Activated CD4-positive, alpha-beta T cell treated with anti-CD3 and anti-CD28 coated beads, Interleukin-2, Interleukin-4, amounts not matched to agents 100 ng/mL and 50 ng/mL, durations not matched to agents 16 hours and 8 hours (primary cell): ENCODE data around the gene SLC30A4.
"Not testable (repeated sequence)": the region's sequence is repeated elsewhere in the genome, so short reads cannot be mapped to it uniquely, and the experiment has no call there.

ENCODE experiments used
- DNase-seq: peaks from one replicate; pipeline ENCODE4 v3.0.0-alpha.2; 2020; ENCODE audit warnings: low spot score

Gene SLC30A4

GRCh38 chr15:45507143-45507542 lies 15.4 kb downstream of the SLC30A4 start:
- not testable (repeated sequence) for DNase-seq

DNA sequence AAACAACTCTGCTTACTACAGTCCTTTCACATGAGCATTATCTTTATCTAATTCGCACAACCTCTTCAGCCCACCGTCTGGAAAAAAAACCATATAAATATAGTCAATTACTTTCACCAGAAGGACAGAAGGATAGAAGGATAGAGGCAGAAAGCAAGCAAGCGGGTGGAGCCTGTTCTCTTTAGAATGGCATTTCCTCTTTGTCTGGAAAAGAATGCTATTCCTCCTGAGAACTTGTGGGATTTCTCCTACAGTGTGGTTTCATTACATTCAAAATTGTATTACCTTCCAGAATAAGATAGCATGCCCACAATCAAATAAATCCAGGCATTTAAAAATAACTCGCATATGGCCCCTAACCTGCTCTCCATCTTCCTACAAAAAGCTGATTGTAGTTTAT lies 23.1 kb downstream of the SLC30A4 start:
- no peak for DNase-seq

GRCh38 chr15:45498701-45499100 lies 23.9 kb downstream of the SLC30A4 start:
- no peak for DNase-seq

DNA sequence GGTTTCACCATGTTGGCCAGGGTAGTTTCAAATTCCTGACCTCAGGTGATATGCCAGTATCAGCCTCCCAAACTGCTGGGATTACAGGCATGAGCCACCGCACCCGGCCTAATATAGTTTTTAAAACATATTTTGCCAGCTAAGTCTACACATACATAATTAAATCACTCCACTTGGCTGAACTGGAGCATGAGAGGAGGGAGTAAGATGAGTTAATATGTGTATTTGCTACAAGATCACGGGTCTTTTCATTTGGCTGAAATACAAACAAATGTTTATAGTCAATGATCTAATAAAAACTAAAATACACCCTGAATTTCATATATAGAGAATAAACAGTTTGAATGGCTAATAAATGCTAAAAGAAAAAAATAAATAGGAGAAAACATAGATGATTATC lies 25.3 kb downstream of the SLC30A4 start:
- DNase-seq = no peak

- DNase-seq = no peak
Measured at GRCh38 chr15:45496658-45497057, 25.9 kb downstream of the SLC30A4 start.

DNA sequence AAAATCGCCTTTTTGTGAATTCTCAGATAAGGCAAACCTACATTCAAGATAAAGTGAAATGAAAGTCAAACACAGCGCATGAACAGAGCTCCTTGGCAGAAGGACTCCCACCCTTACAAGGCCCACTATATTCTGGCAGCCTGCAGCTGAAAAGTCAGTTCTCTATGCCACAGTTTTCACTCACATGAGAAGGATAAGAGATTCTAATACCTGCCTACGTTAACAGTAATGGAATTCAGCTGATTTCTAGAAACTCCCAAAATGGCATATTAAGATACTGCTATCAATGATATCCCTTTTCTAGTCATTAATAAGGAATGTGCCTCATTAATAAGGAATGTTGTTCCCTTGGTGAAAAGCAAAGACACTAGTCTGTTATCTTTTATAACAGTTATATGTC lies 27.0 kb downstream of the SLC30A4 start:
- no peak for DNase-seq

- no peak for DNase-seq
Measured at GRCh38 chr15:45489690-45490238, 32.8 kb downstream of the SLC30A4 start.

DNA sequence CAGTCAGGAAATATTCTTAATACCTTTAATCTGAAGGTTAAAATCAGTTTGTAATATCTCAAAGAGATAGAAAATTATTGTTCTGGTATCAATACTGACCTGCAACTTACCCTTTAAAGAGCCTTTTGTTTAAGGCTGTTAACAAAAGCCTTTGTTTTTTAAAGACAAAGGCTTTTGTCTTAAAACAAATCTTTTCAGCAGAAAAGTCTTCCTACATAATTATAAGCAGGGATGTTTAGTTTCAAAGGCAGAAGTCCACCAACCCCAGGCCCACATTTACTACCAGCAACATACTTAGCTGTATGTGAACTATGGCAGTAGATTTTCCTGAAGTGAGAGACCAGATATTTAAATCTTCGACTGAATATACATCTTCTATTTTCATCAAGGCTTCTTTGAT lies 36.2 kb downstream of the SLC30A4 start:
- no peak for DNase-seq

DNA sequence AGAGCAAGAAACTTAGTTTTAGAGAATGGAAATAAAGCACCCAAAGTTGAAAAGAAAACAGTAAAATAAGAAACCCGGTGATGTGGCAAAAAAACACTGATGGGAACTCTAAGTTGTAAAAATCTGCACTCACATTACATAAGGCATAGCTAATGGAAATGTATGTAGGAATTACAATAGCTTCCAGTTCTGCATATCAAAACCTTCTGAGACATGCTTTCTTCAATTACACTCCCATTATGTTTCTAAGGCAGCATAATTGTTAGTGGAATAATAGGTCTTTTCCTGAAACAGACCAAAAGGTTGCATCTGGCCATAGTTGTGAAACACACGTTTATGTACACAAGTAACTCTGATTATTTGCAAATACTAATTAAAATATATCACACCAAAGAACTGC lies 41.4 kb downstream of the SLC30A4 start:
- DNase-seq = no peak

DNA sequence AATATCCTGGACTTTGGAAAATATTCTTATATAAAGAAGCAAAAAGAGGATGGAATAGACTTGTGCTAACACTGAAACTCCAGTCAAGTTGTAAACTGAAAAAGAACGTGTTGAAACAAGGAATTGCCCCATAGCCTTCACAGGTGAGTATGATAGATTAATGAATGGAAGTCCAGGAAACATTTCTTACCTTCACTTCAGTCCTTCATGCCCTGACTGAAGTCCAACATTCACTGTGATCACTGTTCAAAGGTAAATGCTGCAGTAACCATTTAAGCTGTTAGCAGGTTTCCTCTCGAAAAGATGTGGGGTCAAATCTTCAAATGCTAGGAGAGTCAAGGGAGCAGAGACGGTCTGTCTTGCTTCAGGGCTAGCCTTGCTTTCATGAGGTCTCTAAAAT lies 46.1 kb downstream of the SLC30A4 start:
- DNase-seq = no peak

DNA sequence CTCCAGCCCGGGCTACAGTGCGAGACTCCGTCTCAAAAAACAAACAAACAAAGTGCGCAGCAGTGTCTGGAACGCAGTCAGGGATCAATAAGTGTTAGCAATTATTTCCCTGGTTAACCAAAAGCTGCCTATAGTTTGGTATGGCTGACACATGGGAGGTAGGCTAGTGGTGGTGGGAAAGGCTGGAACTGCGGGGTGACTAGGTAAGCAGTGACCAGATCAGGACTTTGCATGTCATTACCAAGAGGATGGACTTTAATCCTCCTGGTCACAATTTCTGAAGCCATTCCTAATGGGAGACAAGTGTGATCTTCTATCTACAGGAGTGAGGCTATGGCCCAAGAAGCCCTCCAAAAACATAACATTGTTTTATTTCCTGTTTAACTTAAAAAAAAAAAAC lies 47.8 kb downstream of the SLC30A4 start:
- no peak for DNase-seq

DNA sequence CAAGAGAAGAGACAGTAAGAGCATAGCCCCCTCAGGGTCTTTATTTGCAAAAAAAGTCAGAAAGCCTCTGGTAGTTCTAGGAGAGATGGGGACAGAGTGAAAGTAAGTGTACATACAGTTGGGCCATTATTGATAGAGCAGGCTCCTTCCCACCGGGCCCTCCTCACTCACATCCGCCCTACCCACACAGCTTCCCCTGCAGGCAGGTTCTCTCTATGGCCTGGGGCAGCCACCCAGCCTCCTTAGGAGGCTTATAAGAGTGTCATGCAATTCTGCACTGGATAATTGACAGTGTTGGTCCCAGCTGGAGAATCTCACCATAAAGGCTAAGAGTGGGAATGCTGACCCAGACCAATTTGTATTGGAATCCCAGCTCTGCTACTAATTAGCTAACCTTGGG lies 49.5 kb downstream of the SLC30A4 start:
- no peak for DNase-seq

DNA sequence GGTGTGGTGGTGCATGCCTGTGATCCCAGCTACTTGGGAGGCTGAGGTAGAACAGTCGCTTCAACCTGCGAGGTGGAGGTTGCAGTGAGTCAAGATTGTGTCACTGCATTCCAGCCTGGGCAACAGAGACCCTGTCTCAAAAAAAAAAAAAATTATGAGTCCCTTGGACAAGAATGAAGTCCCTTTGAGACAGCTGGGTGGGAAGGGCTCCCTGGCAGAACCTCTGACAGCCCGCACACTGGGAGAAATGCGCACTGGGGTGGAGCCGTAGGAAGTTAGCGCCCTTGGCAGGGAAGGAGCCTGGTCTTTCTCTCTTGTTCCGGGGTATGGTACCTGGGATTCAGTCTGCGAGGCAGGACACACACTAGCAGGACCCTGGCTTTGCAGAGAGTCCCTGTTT lies 51.4 kb downstream of the SLC30A4 start:
- DNase-seq = no peak

DNA sequence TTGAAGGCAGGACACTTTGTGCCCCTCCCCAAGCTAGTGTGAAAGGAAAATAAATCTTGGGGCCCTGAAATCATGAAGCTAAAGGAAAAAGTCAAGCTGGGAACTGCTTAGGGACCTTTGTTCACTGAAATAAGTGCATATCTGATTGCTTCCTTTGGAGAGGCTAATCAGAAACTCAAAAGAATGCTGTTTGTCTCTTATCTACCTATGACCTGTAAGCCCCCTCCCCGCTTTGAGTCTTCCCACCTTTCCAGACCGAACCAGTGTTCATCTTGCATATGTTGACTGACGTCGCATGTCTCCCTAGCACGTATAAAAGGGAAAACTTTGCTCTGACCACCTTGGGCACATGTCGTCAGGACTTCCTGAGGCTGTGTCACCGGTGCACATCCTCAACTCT lies 53.1 kb downstream of the SLC30A4 start:
- DNase-seq = no peak

DNA sequence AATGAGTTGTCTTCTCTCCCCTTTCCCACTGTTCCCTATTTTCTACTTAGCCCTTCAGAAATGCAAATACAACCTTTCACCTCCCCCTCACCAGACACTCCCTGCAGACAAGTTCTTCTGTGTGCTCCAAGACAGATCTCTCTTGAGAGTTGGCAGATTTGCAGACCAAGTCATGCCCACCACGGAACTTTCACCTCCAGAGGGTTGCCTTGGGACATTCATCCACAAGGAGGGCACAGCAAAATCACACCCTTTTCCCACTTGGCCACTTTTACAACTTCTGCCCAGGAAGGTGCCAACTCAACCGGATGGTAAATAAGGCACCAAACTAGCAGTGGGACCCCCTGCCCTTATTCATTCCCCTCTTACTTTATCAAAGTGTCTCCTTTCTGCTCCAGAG lies 53.5 kb downstream of the SLC30A4 start:
- no peak for DNase-seq

DNA sequence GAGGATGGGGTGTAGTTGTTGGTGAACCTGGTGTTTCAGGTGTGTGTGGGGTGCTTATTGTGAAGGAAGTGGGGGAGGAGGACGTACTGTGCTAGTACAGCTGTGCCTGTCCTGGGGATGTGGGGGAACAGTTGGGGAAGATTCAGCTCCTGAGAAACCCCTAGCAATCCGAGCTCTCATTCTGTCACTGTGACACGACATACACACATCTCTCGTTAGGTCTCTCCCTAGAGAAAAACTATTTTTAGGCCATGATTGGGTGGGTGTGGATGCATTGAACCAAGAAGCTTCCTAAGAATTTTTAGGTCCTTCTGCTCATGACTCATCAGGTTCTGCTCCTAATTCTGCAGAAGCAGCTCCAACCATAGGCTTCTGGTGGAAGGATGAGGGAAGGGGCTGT lies 54.3 kb downstream of the SLC30A4 start:
- no peak for DNase-seq

DNA sequence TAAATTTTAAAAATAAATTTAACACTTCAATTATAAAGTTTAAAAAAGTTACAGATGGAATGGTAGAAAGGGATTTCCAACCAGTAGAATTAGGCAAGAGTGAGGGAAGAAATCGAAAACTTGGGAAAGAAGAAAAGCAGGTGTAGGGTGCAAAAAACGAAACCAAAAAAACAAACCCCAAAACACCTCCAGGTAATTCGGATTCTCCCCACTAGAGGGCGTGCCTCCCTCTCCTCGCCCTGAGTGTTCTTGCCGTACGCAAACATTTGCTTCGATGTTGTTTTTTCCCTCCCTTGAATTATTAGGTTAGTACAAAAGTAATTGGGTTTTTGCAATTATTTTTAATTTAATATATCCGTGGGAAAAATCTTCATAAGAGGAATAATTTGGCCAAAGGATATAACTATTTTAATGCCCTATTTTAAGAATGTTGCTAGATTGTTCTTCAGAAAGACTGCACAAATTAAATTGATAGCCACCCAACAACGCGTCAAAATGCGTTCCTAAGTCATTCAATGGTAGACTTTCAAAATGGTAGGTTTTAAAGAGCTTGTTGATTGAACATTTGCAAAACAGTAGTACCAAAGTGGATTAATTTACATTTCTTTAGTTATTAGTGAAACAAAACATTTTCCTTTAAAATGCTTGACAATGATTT lies 63.7 kb downstream of the SLC30A4 start:
- peak; percentile 80 for DNase-seq

DNA sequence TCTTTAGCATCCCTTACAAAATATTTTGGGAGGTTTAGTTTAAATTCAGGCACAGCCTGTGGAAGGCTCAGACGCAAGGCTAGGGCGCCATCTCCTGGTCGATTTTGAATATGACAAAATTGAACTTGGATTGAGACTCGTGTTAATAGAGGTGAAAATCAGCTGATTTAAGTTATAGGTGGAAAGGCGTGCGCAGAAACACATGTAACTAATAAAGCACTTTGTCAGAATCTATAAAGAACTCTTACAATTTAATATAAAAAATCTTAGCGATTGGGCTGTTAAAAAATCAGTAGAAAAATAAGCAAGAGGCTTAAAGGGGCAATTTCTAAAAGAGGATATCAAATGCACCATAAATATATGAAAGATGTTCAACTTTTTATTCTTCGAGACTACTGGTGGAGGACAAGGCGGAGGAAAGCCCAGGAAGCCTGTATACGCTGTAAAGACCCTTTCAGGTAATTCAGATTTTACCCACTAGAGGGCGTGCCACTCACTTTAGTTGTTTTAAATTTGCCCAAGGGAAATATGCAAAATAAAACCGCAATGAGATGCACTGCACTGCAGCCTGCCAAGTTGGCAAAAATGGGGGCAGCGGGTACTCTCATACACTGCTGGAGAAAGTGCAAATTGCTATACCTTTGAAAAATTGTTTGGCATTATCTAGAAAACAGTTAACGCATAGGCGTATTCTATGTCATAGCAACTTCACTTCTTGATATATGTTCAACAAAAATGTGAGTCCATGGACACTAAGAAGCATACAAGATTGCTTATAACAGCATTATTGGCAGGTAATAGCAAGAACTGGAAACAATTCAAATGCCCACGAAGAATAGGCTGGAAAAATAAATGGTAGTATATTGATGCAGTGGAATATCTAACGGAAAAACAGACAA lies 64.7 kb downstream of the SLC30A4 start:
- DNase-seq = peak; percentile 90

GRCh38 chr15:45457220-45457619 lies 65.3 kb downstream of the SLC30A4 start:
- no peak for DNase-seq

- peak; percentile 89 for DNase-seq
Measured at GRCh38 chr15:45456212-45457106, 66.1 kb downstream of the SLC30A4 start.

DNA sequence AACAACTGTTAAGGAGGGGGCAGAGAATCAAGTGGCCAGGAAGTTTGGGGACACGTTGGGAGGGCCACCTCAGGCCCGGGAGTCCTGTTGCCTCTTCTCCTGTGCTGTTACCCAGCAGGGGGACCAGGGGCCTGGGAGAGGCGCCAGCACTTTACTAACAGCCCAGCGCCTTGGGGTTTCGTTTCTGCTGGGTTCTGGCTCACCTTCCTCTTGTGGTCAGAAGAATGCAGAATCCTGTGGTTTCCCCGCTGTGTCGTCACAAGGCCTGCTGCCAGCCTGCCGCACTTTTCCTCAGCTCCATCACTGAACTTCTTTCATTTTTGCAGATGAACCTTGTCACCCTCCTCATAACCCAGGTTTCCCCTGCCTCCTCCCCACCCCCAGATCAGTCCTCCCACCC lies 67.7 kb downstream of the SLC30A4 start:
- peak; percentile 88 for DNase-seq

DNA sequence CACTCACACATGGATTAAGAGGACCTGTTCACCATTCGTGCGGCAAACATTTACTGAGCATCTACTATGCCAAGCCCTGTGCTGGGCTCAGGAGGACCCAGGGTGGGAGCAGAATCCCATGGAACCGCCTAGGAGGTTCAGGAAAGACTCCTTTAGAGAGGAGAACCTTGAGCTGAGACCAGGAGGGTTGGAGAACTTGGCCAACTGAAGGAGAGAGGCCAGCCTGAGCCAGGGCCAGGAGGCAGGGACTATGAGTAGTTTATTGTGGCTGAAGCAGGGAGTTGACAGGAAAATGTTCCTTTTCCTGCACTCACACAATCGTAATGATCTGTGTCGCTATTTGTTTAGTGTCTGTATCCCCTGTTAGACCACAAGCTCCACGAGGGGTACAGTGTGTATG lies 71.3 kb downstream of the SLC30A4 start:
- DNase-seq = no peak
